Gastrocnemius medialis (tissue), 4 donors: ENCODE measurements around the gene WNT16. TPM values are rescaled to one million over a fixed set of nuclear protein-coding genes. Genes with fewer than 3 reads are reported as not detected.

Source experiments
- ATAC-seq, 2 donors: fragments of 150-250 bp; one replicate each; pipeline ENCODE4 v1.9.1; 2016
- DNase-seq, 2 donors: peaks; one replicate each; pipeline ENCODE4 v3.0.0-alpha.2; 2019
- H3K27ac ChIP-seq, 4 donors: fragments of 200-600 bp; sonication (generic); 1 replicate in 1 of 4; 2 replicates in 3 of 4; pipeline ENCODE4 v1.5.1; 2016 to 2018; ENCODE audit warnings: mild to moderate bottlenecking in 2 of 4, moderate library complexity in 1 of 4
- H3K27me3 ChIP-seq, 3 donors: fragments of 200-600 bp; sonication (generic) in 2 of 3; 1 replicate in 1 of 3; 2 replicates in 2 of 3; pipeline versions ENCODE4 v1.5.1 to v1.6.0; 2016 to 2019; ENCODE audit warnings: mild to moderate bottlenecking in 1 of 3, moderate library complexity in 1 of 3
- H3K36me3 ChIP-seq, 2 donors: fragments of 200-600 bp; sonication (generic) in 1 of 2; one replicate each; pipeline ENCODE4 v1.5.1; 2017 to 2018
- H3K4me1 ChIP-seq, 2 donors: fragments of 200-600 bp; sonication (generic) in 1 of 2; one replicate each; pipeline ENCODE4 v1.5.1; 2016 to 2017; ENCODE audit warnings: mild to moderate bottlenecking in 2 of 2
- H3K4me3 ChIP-seq, 4 donors: fragments of 200-600 bp; sonication (generic) in 3 of 4; 1 replicate in 1 of 4; 2 replicates in 3 of 4; pipeline ENCODE4 v1.5.1; 2016 to 2019; ENCODE audit warnings: mild to moderate bottlenecking in 2 of 4
- H3K9me3 ChIP-seq, 3 donors: fragments of 200-600 bp; sonication (generic) in 2 of 3; 1 replicate in 1 of 3; 2 replicates in 2 of 3; pipeline ENCODE4 v1.5.1; 2016 to 2019
- CTCF ChIP-seq, 5 experiments: fragments of 450-650 bp in 3 of 5; fragments of 200-600 bp in 2 of 5; sonication (generic) in 2 of 5; IDR thresholded peaks in 4 of 5; conservative IDR thresholded peaks in 1 of 5; 1 replicate in 4 of 5; 2 replicates in 1 of 5; pipeline ENCODE4 v1.5.1; 2016 to 2019; ENCODE audit warnings: antibody characterized with exemption in 5 of 5, mild to moderate bottlenecking in 3 of 5, moderate library complexity in 3 of 5
- POLR2A ChIP-seq, 2 donors: fragments of 450-650 bp; IDR thresholded peaks; one replicate each; pipeline ENCODE4 v1.6.1; 2017; ENCODE audit warnings: antibody characterized with exemption in 2 of 2, mild to moderate bottlenecking in 2 of 2, moderate library complexity in 2 of 2
- in situ Hi-C, 4 donors: fragments of 200-750 bp; cut with MboI; loops; one replicate each; pipeline versions ENCODE4 v1.15.0 to v1.8.0; 2017; ENCODE audit warnings: low sequenced_read_pairs in 4 of 4
- intact Hi-C: fragments of 100-400 bp; cut with DNase I; formaldehyde crosslinking; loops from one replicate; pipeline ENCODE4 v1.15.1; 2023; ENCODE audit warnings: low total_unique reads
- total RNA-seq, 4 donors: library from RNA; depleted of rRNA; stranded (reverse); fragments of >200 nt; gene quantifications; one replicate each; pipeline versions ENCODE4 v1.1.0 to v1.2.3, GENCODE V29; 2016

The WNT16 gene
- total RNA-seq, 4 donors from 2014 or later: 1.5 TPM; not detected in 3

DNA sequence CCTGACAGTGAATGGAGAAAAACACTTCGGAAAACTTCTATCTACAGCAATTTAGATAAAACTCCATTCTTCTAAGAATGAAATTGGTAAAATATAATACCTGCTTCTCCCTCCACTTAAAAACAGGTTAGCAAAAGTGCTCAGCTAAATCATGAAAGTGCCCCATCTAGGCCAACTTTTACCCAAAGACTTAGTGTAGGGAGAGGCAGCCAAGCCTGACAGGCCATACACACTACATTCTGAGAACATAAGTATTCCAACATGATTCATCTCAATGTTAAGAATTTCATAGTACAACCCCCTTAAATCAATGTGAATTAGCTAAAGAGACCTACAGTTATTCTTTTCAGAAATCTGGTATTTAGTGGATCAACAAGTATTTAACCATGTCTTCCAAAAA is 60.1 kb downstream of the WNT16 start:
- ATAC-seq (no peak), DNase-seq (no peak)
- in situ Hi-C loops (no loop called here), intact Hi-C loops (no loop called here)
- Histone ChIP-seq H3K36me3 (no peaks in the 10 kb centered on the region), H3K4me3 (no peak overlapping the region), H3K4me1 (peaks cover 4 to 5% of the 10 kb centered on the region in 2 donors), H3K27me3 (no peaks in the 10 kb centered on the region), H3K9me3 (no peaks in the 10 kb centered on the region), H3K27ac (no peak overlapping the region)
- TF ChIP-seq CTCF (IDR thresholded peaks at IDR 0.05 in 4 of 5, conservative IDR thresholded peaks at IDR 0.05 in 1 of 5) (no peak), POLR2A (IDR thresholded peaks at IDR 0.05) (no peak)

DNA sequence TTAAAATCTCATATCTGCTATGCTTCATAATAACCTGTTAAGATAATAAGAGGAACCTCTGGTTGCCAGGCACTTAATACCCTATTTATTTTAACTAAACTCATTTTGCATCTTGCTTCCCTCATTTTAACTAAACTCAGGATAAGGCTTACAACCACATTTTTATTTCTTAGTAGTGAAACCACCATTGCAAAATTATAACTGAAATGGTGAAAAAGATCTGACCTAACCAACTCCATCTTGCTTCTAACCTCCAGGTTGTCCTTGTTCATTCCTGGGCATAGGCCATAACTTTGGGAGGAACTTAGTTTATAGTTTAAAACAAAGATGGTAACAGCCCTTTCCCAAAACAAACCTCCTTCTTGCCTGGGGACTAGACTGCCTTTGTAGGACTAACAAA is 61.3 kb downstream of the WNT16 start:
- no peaks in the 10 kb centered on the region for H3K27me3 ChIP-seq
- peaks cover 3 to 5% of the 10 kb centered on the region in 2 donors for H3K4me1 ChIP-seq
- in situ Hi-C loops: no loop called here
- no peak for ATAC-seq
- intact Hi-C loops: no loop called here
- no peaks in the 10 kb centered on the region for H3K9me3 ChIP-seq
- no peak overlapping the region for H3K4me3 ChIP-seq
- no peaks in the 10 kb centered on the region for H3K36me3 ChIP-seq
- H3K27ac ChIP-seq: no peak overlapping the region
- TF ChIP-seq CTCF (IDR thresholded peaks at IDR 0.05 in 4 of 5, conservative IDR thresholded peaks at IDR 0.05 in 1 of 5) (no peak), POLR2A (IDR thresholded peaks at IDR 0.05) (no peak)
- no peak for DNase-seq

DNA sequence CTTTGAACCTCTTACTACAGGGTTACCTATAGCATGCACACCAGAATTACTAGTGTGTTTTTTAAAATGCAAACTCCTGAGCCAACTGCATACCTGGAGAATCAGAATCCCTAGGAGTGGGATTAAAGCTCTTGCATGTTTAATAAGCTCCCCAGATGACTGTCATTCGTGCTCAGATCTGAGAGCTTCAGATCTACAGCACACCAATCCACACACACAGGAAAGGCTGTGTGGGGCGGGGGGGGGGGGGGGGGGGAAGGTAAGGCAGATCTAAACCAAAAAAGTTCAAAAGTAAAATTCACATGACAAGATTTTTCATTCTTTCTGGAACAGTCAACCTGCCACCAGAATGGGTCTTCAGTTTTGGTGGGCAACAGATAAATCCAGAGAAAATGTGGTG is 61.8 kb downstream of the WNT16 start:
- DNase-seq (no peak), ATAC-seq (no peak)
- H3K4me3 ChIP-seq: no peak overlapping the region
- no peaks in the 10 kb centered on the region for H3K36me3 ChIP-seq
- H3K27me3 ChIP-seq: no peaks in the 10 kb centered on the region
- in situ Hi-C loops (no loop called here), intact Hi-C loops (no loop called here)
- TF ChIP-seq CTCF (IDR thresholded peaks at IDR 0.05 in 4 of 5, conservative IDR thresholded peaks at IDR 0.05 in 1 of 5) (no peak), POLR2A (IDR thresholded peaks at IDR 0.05) (no peak)
- peaks cover 4 to 7% of the 10 kb centered on the region in 2 donors for H3K4me1 ChIP-seq
- H3K27ac ChIP-seq: no peak overlapping the region
- H3K9me3 ChIP-seq: no peaks in the 10 kb centered on the region

Other genes starting within 250 kb of the WNT16 start
- 10 to 100 TPM in 3 of 4 donors, 1 to 10 TPM in 1; 9.7 to 17.5 (median 13.2) TPM for gene FAM3C, start 67.3 kb downstream of the WNT16 start, total RNA-seq